HG02759 (cell line): ENCODE measurements around the gene SLC12A3.

ENCODE experiments used
- ATAC-seq: cut with Tn5 transposase; IDR thresholded peaks from one replicate; pipeline ENCODE4 v1.9.1; 2021; ENCODE audit warnings: mild to moderate bottlenecking, moderate library complexity; ENCODE audit not compliant: unreplicated experiment

Gene SLC12A3

DNA sequence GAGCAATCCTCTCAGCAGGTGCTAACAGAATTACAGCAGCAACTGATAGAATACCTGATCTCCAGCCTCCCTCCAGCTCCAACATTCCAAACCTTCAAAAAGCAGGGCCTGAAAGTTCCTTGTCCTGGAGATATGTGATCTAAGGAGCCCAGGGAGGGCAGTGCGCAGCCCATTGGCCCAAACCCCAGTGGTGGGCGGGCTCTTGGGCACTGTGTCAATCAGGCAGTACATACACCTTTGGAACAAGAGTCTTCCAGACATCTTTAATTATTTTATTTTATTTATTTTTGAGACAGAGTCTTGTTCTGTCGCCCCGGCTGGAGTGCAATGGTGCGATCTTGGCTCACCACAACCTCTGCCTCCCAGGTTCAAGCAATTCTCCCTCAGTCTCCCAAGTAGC is 24.2 kb downstream of the SLC12A3 start:
- peak; percentile 38 for ATAC-seq

GRCh38 chr16:56891685-56892084 is 26.7 kb downstream of the SLC12A3 start:
- no peak for ATAC-seq

DNA sequence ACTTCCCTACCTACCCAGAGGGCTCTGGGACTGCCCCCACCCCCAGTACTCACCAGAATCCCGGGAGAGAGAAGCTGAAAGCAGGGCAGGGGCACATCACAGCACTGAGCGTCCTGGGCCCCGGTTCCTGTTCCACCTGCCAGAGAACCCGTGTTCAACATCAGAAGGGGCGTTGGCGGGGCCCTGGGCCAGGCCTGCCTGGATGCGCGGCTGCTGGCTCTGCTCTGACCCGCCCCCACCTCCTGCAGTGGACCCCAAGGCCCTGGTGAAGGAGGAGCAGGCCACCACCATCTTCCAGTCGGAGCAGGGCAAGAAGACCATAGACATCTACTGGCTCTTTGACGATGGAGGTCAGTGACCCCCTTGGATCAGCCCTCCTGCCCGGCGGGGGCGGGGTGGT is 27.7 kb downstream of the SLC12A3 start:
- no peak for ATAC-seq

- no peak for ATAC-seq
Observed at GRCh38 chr16:56894331-56894917, 29.4 kb downstream of the SLC12A3 start.

DNA sequence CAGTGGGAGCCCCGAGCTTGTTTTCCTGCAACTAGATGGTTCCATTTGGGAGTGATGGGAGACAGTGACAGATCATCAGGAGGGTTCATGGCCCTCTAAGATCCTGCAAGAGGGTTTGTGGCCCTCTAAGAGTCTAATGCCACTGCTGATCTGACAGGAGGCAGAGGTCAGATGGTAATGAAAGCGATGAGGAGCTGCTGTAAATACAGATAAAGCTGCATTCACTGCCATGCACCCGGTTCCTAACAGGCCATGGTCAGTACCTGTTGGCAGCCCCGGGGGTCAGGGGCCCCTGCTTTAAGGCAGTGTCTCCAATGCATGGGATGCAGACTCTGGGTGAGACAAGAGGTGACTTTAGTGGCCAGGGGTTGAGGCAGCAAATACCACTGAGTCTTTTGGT is 30.8 kb downstream of the SLC12A3 start:
- ATAC-seq: no peak

GRCh38 chr16:56896244-56896643 is 31.2 kb downstream of the SLC12A3 start:
- ATAC-seq: no peak

DNA sequence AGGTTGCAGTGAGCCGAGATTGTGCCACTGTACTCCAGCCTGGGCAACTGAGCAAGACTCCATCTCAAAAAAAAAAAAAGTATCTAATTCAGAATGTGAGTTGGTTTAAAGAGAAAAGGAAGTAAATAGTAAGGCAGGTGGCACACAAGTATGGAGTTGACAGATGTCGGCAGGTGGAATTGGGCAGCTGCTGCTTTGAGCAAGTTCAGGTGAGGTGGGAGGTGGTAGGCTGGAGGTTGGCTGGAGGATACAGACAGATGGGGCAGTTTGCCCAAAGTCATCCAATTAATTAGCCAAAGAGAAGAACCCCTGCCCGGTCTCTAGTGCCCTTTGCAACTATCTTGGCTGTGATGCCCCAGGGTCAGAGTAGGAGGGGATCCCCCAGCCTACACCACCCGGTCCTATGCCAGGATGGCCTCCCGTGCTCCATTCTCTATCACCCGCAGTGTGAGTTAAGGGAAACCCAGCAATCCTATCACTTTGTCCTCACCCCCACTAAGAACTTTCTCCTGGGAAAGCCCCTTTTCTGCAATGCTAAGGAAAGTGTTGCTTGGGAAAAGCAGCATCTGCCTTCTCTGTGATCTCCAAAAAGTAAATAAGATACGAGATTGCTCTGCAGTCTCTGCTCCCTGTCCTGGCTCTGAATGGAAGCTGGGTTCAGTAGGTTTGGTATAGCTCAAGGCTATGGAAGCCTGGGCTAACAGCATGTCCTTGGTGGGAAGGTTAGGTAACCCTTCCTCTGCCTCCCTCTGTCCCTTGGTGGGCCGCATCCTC is 32.2 kb downstream of the SLC12A3 start:
- ATAC-seq: no peak

DNA sequence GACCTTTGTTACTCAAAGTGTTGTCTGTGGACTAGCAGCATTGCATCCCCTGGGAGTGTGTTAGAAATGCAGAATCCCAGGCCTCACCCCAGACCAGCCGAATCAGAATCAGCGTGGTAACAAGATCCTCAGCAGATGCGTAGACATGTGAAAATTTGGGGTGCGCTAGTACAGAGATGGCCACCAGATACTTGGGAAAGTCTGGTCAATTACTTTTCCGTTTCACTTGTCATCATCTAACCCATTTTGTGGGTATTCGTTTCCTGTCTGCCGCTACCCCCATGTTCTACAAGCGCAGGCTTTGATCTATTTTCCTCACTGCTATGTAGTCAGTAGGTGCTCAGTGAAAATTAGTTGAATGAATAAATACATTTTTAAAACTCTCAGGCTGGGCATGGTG is 33.8 kb downstream of the SLC12A3 start:
- peak; percentile 76 for ATAC-seq

DNA sequence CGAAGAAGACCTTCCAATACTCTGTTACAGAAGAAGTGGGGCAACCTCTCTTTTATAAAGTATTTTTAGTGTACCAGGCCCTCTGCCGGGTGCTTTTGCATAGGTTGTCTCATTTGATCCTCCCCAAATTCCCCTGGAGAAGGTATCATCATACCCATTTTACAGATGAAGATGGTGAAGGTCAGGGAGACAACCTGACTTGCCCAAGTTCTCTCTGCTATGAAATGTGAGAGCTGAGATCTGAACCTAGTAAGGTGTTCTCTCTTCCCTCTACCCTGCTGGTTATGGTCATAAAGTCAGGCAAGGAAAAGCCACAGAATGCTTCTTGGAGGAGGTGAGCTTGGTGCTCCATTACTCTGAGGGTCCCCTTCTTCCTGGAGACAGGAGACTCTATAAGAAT is 38.9 kb downstream of the SLC12A3 start:
- ATAC-seq: no peak

DNA sequence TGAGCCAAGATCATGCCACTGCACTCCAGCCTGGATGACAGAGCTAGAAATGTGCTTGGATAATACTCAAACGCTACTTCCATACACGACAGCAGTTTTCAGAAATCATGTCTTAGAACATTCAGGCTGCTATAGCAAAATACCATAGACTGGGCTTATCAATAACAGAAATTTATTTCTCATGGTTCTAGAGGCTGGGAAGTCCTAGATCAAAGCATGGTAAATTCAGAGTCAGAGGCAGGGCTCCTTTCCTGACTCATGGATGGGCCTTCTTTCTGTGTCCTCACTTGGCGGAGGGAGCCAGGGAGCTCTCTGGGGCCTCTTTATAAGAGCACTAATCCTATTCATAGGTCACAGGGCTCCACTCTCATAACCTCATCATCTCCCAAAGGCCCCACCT is 42.4 kb downstream of the SLC12A3 start:
- ATAC-seq: no peak

DNA sequence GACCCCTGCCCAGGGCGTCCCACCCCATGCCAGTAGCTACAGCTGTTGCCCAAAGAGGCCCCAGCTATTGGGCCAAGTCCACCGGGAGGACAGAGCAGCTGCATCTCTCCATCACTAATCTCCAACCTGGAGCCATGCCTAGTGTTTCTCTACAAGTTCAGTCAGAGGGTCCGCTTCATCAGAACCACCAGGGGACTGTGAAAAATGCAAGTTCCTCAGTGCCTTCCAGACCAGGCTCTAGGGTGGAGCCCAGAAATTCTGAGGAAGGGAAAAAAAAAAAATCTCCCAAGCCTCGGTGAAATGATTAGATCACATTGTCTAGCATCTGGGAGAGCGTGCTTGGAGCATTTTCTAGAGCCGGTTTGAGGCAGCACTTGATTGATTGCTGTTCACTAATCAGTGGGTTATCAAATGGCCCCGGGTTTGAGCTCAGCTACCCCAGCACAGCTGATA is 44.5 kb downstream of the SLC12A3 start:
- ATAC-seq: no peak

DNA sequence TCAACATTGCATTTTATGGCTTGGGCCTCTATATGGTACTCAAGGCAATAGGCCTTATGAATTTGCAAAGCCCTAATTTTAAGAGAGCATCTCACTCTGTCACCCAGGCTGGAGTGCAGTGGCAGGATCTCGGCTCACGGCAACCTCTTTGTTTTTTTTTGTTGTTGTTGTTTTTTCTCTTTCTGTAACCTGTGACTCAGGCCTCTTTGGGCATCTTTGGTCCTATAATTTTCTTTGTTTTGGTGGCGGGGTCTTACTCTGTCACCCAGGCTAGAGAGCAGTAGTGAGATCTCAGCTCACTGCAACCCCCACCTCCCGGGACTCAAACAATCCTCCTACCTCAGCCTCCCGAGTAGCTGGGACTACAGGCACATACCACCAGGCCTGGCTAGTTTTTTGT is 45.1 kb downstream of the SLC12A3 start:
- ATAC-seq: no peak

GRCh38 chr16:56910654-56911539 is 45.9 kb downstream of the SLC12A3 start:
- no peak for ATAC-seq

DNA sequence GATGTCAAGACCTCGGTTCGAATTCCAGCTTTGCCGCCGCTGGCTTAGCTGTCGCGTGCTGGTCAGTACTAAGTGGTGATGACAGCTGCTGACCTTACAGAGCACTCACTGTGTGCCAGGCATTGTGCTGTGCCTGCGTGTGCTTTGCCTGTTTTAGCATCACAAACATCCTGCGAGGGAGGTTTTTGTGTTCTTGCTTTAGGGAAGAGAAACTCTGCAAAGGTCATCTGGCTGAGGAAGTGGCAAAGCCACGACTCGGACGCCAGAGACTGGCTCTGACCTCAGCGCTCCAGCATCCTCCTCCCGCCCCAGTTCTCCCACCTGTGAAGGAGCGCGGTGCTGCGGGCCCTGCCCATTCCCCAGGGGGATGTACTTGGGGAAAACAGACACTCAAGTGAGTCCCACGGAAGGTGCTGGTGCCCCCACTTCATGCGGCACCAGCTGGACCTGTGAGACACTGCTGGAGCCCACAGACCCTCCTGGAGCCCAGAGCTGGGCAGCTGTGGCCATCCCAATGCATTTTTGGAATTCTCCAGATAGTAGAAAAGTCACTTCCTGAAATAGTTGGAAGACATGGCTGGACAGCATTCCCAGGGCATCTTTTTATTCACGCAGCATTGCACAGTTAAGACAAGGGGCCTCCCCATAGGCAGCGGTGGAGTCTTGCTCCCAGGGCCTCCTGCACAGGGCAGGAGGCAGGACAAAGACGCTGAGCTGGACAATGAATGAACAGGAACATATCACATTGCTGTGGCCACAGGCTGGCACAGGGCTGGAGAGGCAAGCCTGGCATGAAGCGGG is 47.0 kb downstream of the SLC12A3 start:
- peak; percentile 81 for ATAC-seq

- no peak for ATAC-seq
Observed at GRCh38 chr16:56912746-56913708, 48.0 kb downstream of the SLC12A3 start.

DNA sequence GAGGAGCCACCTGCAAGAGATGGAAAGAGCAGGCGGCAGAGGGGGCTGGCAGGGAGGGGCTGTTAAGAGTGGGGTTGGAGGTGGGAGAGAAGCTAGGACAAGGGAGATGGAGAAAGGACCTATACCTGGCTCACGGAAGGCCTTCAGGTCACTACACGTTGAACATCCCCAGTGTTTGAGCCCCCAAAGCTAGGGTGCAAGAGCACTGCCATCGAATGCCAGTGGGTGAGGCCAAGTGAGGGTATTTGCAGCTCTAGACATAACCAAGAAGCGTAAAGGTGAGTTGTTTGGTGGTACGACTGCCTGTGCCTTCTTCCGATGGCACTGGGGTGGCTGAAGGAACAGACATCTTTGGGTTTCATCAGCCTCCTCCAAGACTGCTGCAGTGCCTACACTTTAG is 49.9 kb downstream of the SLC12A3 start:
- no peak for ATAC-seq

DNA sequence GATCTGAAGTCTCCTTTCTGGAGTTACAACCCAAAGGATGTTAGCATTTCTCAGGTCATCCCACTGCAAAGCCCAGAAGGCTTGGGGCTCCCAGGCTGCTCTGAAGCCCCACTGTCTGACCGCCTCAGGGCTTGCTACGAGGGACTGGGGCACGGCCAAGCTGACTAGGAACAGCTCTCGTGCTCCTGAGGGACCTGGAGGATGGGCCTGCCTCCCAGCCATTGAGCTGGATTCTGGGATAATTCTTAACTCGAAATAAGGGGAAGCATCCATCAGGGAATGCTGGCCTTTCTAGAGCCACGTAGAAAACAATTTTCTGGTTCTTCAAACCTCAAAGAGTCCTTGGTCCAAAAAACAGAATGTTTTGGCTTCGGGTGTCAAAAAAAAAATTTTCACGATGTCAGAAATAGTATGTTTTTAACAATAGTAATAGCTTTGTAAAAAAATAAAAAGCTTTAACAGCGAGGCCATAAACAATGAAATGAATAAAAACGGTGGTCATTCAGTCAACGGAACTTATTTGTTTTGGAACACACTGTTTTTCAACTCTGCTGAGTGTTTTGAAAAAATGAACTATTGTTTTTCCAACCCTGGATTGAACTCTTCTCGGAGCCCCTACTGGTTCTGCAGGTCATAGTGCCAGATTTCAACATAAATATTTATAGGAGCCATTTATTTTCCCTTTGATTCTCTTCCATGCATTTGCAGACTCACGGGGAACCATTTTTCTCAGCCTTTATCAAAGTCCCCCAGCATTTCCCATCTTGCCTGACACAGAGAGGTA is 50.5 kb downstream of the SLC12A3 start:
- ATAC-seq: no peak

DNA sequence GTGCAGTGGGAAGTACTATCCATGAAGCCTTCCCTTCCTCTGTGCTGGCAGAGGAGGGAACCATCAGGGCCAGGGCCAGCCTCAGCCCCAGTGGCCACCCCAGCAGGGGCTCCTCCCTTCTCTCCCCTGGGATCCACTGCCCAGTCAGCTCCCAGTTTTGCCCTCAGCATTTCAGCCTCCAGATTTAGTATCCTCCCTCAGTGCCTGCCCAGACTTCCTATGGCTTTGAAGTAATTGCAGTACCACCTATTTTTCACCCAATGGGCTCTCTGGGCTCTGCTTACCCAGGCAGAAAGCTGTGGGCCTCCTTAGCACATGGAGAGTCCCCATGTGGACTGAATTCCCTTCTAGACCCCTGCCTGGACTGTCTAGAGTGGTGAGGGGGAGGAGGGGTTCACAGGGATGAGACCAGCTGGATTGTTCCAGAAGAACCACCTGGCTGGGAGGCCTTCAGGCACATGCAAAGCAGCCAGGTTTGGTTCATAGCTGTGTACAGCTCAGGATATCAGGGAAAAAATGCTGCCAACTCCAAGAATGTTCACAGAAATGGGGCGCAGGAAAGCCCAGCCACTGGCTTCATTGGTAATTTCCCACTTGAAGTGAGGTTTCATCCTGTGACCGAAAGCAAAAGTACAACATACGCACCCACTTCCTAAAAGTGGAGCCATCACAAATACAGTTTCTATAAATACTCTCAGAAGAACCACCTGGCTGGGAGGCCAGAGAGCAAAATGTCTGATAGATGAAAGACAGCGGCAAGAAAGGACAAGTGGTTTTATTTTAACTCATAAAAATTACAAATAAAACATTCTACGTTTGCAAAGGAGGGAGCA is 51.8 kb downstream of the SLC12A3 start:
- ATAC-seq: peak; percentile 76
